GM12875 (cell line): ENCODE data around the gene NUP93.

Source experiments
- H3K4me3 ChIP-seq: one replicate; pipeline ENCODE4 v1.5.1; 2011; ENCODE audit warnings: low read depth, low read length, control low read depth
- TF ChIP-seq, protein P1 (sequence below): IDR thresholded peaks from 2 replicates; pipeline ENCODE4 v1.5.1; 2011; ENCODE audit warnings: low read depth, mild to moderate bottlenecking, control low read depth, inconsistent platforms, low read length, moderate library complexity, borderline replicate concordance; ENCODE audit not compliant: insufficient read depth

NUP93 gene

GRCh38 chr16:56869513-56870275 is 139.8 kb downstream of the NUP93 start:
- TF ChIP-seq, protein P1, sequence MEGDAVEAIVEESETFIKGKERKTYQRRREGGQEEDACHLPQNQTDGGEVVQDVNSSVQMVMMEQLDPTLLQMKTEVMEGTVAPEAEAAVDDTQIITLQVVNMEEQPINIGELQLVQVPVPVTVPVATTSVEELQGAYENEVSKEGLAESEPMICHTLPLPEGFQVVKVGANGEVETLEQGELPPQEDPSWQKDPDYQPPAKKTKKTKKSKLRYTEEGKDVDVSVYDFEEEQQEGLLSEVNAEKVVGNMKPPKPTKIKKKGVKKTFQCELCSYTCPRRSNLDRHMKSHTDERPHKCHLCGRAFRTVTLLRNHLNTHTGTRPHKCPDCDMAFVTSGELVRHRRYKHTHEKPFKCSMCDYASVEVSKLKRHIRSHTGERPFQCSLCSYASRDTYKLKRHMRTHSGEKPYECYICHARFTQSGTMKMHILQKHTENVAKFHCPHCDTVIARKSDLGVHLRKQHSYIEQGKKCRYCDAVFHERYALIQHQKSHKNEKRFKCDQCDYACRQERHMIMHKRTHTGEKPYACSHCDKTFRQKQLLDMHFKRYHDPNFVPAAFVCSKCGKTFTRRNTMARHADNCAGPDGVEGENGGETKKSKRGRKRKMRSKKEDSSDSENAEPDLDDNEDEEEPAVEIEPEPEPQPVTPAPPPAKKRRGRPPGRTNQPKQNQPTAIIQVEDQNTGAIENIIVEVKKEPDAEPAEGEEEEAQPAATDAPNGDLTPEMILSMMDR, result peak; percentile 64
- H3K4me3 ChIP-seq, result no peak overlapping the region

DNA sequence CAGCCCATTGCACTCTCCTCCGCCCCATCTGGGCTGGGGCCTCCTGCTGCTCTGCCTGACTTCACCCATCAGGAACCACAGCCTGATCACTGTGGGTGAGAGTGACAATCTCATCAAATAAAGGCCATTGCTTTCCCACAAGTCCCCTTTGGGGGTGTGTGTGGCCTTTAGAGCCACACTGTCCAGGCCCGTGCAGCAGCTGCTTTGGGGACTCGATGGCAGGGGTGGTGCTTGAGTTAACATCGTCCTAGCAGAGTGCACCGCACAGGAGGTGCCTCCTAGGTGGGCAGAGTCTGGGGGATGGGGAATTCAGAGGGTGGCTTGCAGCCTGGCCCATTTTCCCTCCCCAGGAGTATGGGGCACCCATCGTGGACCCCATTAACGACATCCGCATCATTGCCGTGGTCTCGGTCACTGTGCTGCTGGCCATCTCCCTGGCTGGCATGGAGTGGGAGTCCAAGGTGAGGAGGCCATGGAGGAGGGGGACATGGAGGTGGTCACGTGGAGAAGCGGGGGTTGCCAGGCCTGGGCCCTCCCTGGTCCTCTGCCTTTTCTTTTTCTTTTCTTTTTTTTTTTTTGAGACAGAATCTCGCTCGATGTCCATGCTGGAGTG is 140.5 kb downstream of the NUP93 start:
- no peak overlapping the region for H3K4me3 ChIP-seq
- TF ChIP-seq, protein P1, result no peak

- TF ChIP-seq, protein P1, result no peak
- H3K4me3 ChIP-seq, result no peak overlapping the region
Observed at GRCh38 chr16:56871172-56871593, 141.3 kb downstream of the NUP93 start.

GRCh38 chr16:56872863-56873391 is 143.0 kb downstream of the NUP93 start:
- TF ChIP-seq, protein P1, result no peak
- H3K4me3 ChIP-seq, result no peak overlapping the region

DNA sequence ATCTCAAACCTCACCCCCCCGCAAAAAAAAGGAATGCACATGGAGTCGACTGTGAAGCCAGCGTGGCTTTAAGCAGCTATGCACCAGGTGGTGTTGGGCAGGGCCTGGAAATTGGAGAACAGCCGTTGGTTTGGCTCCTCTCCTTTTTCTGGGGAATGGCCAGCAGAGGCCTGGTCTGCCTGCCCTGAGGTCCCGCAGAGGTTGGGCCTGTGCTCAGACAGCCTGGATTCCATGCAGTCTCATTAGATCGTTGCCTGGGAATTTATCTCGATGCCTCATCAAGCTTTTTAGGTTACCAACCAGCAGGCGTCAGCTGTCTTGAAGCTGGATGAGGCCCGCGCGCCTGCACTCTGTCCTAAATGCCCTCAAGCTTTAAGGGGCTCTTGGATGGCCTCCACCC is 144.9 kb downstream of the NUP93 start:
- H3K4me3 ChIP-seq, result no peak overlapping the region
- TF ChIP-seq, protein P1, result no peak

- TF ChIP-seq, protein P1, result no peak
- H3K4me3 ChIP-seq, result no peak overlapping the region
Observed at GRCh38 chr16:56876048-56876447, 146.1 kb downstream of the NUP93 start.
